ENCODE measurements around the gene SOWAHA.

The SOWAHA gene

DNA sequence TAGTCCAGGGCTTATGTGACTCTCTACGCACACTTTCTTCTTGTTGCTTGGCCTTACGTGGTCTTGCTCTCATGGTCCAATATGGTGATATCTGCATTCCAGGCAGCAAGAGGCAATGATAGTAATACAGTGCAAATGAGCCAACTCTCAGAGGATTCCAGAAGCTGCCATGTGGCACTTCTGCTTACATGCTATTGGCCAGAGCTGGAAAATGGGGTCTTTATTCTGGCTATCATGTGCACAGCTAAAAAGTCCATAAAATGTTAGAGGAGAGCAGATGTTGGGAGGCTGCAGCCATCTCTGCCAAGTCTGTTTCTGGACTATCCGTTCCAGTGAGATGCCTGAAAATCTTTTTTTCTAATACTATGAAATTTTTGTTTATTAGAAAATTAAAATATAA, 33.1 kb upstream of the SOWAHA start:
- TF ChIP-seq, protein P1, sequence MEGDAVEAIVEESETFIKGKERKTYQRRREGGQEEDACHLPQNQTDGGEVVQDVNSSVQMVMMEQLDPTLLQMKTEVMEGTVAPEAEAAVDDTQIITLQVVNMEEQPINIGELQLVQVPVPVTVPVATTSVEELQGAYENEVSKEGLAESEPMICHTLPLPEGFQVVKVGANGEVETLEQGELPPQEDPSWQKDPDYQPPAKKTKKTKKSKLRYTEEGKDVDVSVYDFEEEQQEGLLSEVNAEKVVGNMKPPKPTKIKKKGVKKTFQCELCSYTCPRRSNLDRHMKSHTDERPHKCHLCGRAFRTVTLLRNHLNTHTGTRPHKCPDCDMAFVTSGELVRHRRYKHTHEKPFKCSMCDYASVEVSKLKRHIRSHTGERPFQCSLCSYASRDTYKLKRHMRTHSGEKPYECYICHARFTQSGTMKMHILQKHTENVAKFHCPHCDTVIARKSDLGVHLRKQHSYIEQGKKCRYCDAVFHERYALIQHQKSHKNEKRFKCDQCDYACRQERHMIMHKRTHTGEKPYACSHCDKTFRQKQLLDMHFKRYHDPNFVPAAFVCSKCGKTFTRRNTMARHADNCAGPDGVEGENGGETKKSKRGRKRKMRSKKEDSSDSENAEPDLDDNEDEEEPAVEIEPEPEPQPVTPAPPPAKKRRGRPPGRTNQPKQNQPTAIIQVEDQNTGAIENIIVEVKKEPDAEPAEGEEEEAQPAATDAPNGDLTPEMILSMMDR (IDR thresholded peaks at IDR 0.05) = no peak

GRCh38 chr5:132780577-132780976, 32.5 kb upstream of the SOWAHA start:
- TF ChIP-seq, protein P1 (IDR thresholded peaks at IDR 0.05) = no peak

GRCh38 chr5:132781029-132781428, 32.1 kb upstream of the SOWAHA start:
- TF ChIP-seq, protein P1 (IDR thresholded peaks at IDR 0.05) = no peak

GRCh38 chr5:132782101-132782500, 31.0 kb upstream of the SOWAHA start:
- TF ChIP-seq, protein P1 (IDR thresholded peaks at IDR 0.05) = no peak

- TF ChIP-seq, protein P1 (IDR thresholded peaks at IDR 0.05) = no peak
These were observed 27.7 kb upstream of the SOWAHA start for GRCh38 chr5:132785365-132785764.

- TF ChIP-seq, protein P1 (IDR thresholded peaks at IDR 0.05) = no peak
These were observed 27.2 kb upstream of the SOWAHA start for GRCh38 chr5:132785864-132786263.

DNA sequence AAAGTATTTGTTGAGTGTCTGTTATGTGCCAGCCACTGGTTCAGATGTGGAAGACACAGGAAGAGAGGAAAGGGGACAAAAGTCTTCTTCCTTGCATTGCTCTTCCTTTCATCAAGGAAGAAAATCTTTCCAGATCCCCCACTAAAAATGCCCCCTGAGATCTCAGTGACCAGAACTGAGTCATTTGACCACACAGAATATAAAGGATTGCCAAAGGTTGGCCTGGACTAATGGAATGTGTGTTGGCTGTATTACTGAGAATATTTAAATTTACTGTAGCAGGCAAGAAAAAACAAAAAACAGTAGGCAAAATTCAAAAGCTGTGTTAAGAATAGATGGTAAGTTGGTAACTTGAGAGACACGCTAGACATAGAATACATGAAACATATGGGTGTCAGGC, 26.0 kb upstream of the SOWAHA start:
- TF ChIP-seq, protein P1 (IDR thresholded peaks at IDR 0.05) = no peak

- TF ChIP-seq, protein P1 (IDR thresholded peaks at IDR 0.05) = no peak
These were observed 24.6 kb upstream of the SOWAHA start for GRCh38 chr5:132788508-132788907.
